Activated CD4-positive, alpha-beta memory T cell treated with anti-CD3 and anti-CD28 coated beads, Interleukin-2, amount 10 ng/mL, durations not matched to agents 7 days and 5 days (primary cell): ENCODE results near the gene CHFR. TPM values are rescaled to one million over a fixed set of nuclear protein-coding genes. Genes with fewer than 3 reads are reported as not detected.
"Not testable (repeated sequence)": the region's sequence is repeated elsewhere in the genome, so short reads cannot be mapped to it uniquely, and the experiment has no call there.

Source experiments
- CTCF ChIA-PET: fragments of 350-600 bp; sonication (Branson Sonifier 250); formaldehyde crosslinking; loops from one replicate; lab custom pipeline; 2021; ENCODE audit warnings: antibody characterized with exemption, inconsistent platforms; lab: Charles Lee
- POLR2A ChIA-PET: fragments of 350-600 bp; sonication (Branson Sonifier 250); formaldehyde crosslinking; loops from one replicate; lab custom pipeline; 2021; ENCODE audit warnings: antibody characterized with exemption; lab: Charles Lee
- DNase-seq: peaks from one replicate; pipeline ENCODE4 v3.0.0-alpha.2; 2020
- H3K27ac Mint-ChIP-seq: one replicate; pipeline ENCODE4 v1.8.0; 2021; ENCODE audit warnings: mild to moderate bottlenecking, mixed read lengths
- H3K27me3 Mint-ChIP-seq: one replicate; pipeline ENCODE4 v1.8.0; 2021; ENCODE audit warnings: mixed read lengths
- H3K36me3 Mint-ChIP-seq: one replicate; pipeline ENCODE4 v1.8.0; 2021; ENCODE audit warnings: low read depth, mixed read lengths
- H3K4me1 Mint-ChIP-seq: one replicate; pipeline ENCODE4 v1.8.0; 2021; ENCODE audit warnings: mixed read lengths
- H3K4me3 Mint-ChIP-seq: one replicate; pipeline ENCODE4 v1.8.0; 2021; ENCODE audit warnings: mild to moderate bottlenecking, mixed read lengths
- H3K9me3 Mint-ChIP-seq: one replicate; pipeline ENCODE4 v1.8.0; 2021; ENCODE audit warnings: mixed read lengths
- total RNA-seq, 2 experiments: library from RNA; stranded (reverse); gene quantifications; one replicate each; pipeline ENCODE4 v1.2.3, GENCODE V29; 2021

CHFR gene
- total RNA-seq, 2 experiments from 2014 or later = 78.7 to 78.8 TPM

GRCh38 chr12:132791940-132792339 is 95.5 kb downstream of the CHFR start:
- DNase-seq, H3K27ac Mint-ChIP-seq, CTCF ChIA-PET, H3K27me3 Mint-ChIP-seq, POLR2A ChIA-PET, H3K9me3 Mint-ChIP-seq, H3K4me1 Mint-ChIP-seq, H3K4me3 Mint-ChIP-seq: not testable (repeated sequence)
- peaks cover 76% of the 10 kb centered on the region for H3K36me3 Mint-ChIP-seq

GRCh38 chr12:132789099-132789471 is 98.3 kb downstream of the CHFR start:
- DNase-seq = no peak
- Mint-ChIP-seq H3K27ac (no peak overlapping the region), H3K9me3 (no peaks in the 10 kb centered on the region), H3K27me3 (no peaks in the 10 kb centered on the region), H3K4me3 (no peak overlapping the region), H3K4me1 (no peaks in the 10 kb centered on the region), H3K36me3 (peaks cover 69% of the 10 kb centered on the region)
- POLR2A ChIA-PET = no interaction called here
- CTCF ChIA-PET = no interaction called here

- Mint-ChIP-seq H3K4me3 (no peak overlapping the region), H3K4me1 (no peaks in the 10 kb centered on the region), H3K9me3 (no peaks in the 10 kb centered on the region), H3K27ac (no peak overlapping the region), H3K36me3 (peaks cover 65% of the 10 kb centered on the region), H3K27me3 (no peaks in the 10 kb centered on the region)
- POLR2A ChIA-PET = no interaction called here
- CTCF ChIA-PET = no interaction called here
- no peak for DNase-seq
Measured at GRCh38 chr12:132788375-132789098, 98.9 kb downstream of the CHFR start.

GRCh38 chr12:132787877-132788276 is 99.5 kb downstream of the CHFR start:
- ChIA-PET CTCF (no interaction called here), POLR2A (no interaction called here)
- H3K36me3 Mint-ChIP-seq = peaks cover 69% of the 10 kb centered on the region
- no peaks in the 10 kb centered on the region for H3K9me3 Mint-ChIP-seq
- H3K27ac Mint-ChIP-seq = no peak overlapping the region
- DNase-seq = no peak
- H3K4me3 Mint-ChIP-seq = no peak overlapping the region
- H3K27me3 Mint-ChIP-seq = no peaks in the 10 kb centered on the region
- H3K4me1 Mint-ChIP-seq = no peaks in the 10 kb centered on the region

- Mint-ChIP-seq H3K4me3 (no peak overlapping the region), H3K27me3 (no peaks in the 10 kb centered on the region), H3K36me3 (peaks cover 62% of the 10 kb centered on the region), H3K4me1 (no peaks in the 10 kb centered on the region), H3K27ac (no peak overlapping the region), H3K9me3 (no peaks in the 10 kb centered on the region)
- ChIA-PET CTCF (no interaction called here), POLR2A (no interaction called here)
- DNase-seq = no peak
Measured at GRCh38 chr12:132786192-132786591, 101.2 kb downstream of the CHFR start.

- CTCF ChIA-PET = no interaction called here
Measured at GRCh38 chr12:132784580-132784979, 102.8 kb downstream of the CHFR start.

GRCh38 chr12:132783917-132784531 is 103.4 kb downstream of the CHFR start:
- H3K9me3 Mint-ChIP-seq = no peaks in the 10 kb centered on the region
- H3K4me1 Mint-ChIP-seq = no peaks in the 10 kb centered on the region
- no peak overlapping the region for H3K27ac Mint-ChIP-seq
- peaks cover 63% of the 10 kb centered on the region for H3K36me3 Mint-ChIP-seq
- no peak for DNase-seq
- H3K4me3 Mint-ChIP-seq = no peak overlapping the region
- CTCF ChIA-PET = no interaction called here
- no peaks in the 10 kb centered on the region for H3K27me3 Mint-ChIP-seq
- POLR2A ChIA-PET = no interaction called here

More at GRCh38 chr12:132784580-132784979, 102.8 kb downstream of the CHFR start:
- Mint-ChIP-seq H3K9me3 (no peaks in the 10 kb centered on the region), H3K36me3 (peaks cover 63% of the 10 kb centered on the region), H3K27ac (no peak overlapping the region), H3K4me3 (no peak overlapping the region), H3K27me3 (no peaks in the 10 kb centered on the region), H3K4me1 (no peaks in the 10 kb centered on the region)
- no peak for DNase-seq
- POLR2A ChIA-PET = no interaction called here

Other genes starting within 250 kb of the CHFR start
- 100 to 1,000 TPM; 108 to 117 TPM for gene POLE, start 200.3 kb downstream of the CHFR start, total RNA-seq
- gene PXMP2, start 200.0 kb downstream of the CHFR start, total RNA-seq = 10 to 100 TPM; 24.5 to 24.9 TPM
- gene PGAM5, start 176.8 kb downstream of the CHFR start, total RNA-seq = 10 to 100 TPM; 32.5 to 35.1 TPM
- 10 to 100 TPM; 88.6 to 89.3 TPM for gene ANKLE2, start 125.8 kb downstream of the CHFR start, total RNA-seq
- 10 to 100 TPM; 46.2 to 46.5 TPM for gene GOLGA3, start 58.7 kb downstream of the CHFR start, total RNA-seq
- 1 to 10 TPM; 7.2 to 7.9 TPM for gene ZNF605, start 68.7 kb upstream of the CHFR start, total RNA-seq
- gene ZNF26, start 98.8 kb upstream of the CHFR start, total RNA-seq = 10 to 100 TPM; 15.2 to 15.5 TPM
- gene ZNF84, start 149.9 kb upstream of the CHFR start, total RNA-seq = 10 to 100 TPM; 17.4 to 17.5 TPM
- gene ZNF140, start 193.3 kb upstream of the CHFR start, total RNA-seq = 10 to 100 TPM; 15.8 to 18.8 TPM
- gene ZNF891, start 242.7 kb upstream of the CHFR start, total RNA-seq = 1 to 10 TPM; 1.6 TPM
- 1 to 10 TPM; 4.7 to 4.8 TPM for gene ZNF10, start 243.0 kb upstream of the CHFR start, total RNA-seq